HG03460 (cell line): ENCODE results near the gene CYP27A1.
"Not testable (repeated sequence)": the region's sequence is repeated elsewhere in the genome, so short reads cannot be mapped to it uniquely, and the experiment has no call there.

ENCODE experiments used
- ATAC-seq: cut with Tn5 transposase; IDR thresholded peaks from one replicate; pipeline ENCODE4 v1.9.1; 2021; ENCODE audit not compliant: unreplicated experiment

Gene CYP27A1

GRCh38 chr2:218772759-218773158 is 9.2 kb upstream of the CYP27A1 start:
- ATAC-seq = not testable (repeated sequence)

- ATAC-seq = no peak
Measured at GRCh38 chr2:218773881-218774280, 8.1 kb upstream of the CYP27A1 start.

- no peak for ATAC-seq
Measured at GRCh38 chr2:218776488-218776887, 5.5 kb upstream of the CYP27A1 start.

- ATAC-seq = no peak
Measured at GRCh38 chr2:218777276-218777990, 4.5 kb upstream of the CYP27A1 start.

DNA sequence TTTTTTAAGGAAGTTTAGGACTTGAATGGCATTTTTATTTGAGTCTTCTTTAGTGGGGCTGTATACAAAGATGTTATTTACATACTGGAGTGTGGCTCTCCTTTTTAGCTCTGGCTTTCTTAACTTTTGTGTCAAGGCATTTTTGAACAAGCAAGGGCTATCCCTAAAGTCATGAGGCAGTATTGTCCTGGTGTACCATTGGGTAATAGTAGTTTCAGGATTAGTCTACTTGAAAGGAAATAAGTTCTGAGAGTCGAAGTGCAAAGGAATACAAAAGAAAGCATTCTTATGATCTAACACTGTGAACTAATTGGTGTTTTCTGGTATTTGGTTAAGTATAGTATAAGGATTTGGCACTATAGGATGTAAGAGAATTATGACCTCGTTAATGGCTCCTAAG is 1.9 kb upstream of the CYP27A1 start:
- no peak for ATAC-seq

DNA sequence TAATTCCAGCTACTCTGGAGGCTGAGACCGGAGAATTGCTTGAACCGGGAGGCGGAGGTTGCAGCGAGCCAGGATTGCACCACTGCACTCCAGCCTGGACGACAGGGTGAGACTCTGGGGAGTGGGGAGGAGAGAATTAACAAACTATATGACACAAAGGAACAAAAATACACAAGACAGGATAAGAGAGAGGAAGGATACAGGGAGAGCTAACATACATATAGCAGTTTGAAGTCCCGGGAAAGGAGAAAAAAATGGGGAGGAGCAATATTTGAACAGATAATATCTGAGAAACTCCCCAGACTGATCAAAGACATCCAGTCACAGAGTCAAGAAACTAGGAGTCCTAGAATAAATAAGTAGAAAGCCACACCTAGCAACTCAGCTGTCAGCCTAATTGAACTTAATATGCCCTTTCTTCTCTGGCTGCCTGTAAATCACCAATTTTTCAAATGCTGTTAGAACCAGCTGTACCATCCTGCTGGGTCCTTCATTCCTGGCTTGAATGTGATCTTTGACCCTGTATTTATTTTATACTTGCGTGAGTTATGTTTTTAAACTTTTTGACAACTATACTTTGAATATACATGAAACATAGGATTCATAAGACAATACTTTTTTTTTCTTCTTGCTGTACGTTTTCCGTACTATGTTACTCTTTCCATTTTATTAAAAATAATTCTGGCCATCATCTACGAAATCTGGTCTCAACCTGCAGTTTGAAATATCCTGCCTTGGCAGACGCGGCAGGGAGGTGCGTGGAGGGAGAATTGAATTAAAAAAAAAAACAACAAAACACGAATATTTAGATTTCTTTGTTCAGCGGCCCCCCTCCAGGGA is 876 bp upstream of the CYP27A1 start:
- ATAC-seq = no peak

- ATAC-seq = no peak
Measured at GRCh38 chr2:218782528-218782844, 539 bp downstream of the CYP27A1 start.

- ATAC-seq = no peak
Measured at GRCh38 chr2:218783688-218784087, 1.7 kb downstream of the CYP27A1 start.

DNA sequence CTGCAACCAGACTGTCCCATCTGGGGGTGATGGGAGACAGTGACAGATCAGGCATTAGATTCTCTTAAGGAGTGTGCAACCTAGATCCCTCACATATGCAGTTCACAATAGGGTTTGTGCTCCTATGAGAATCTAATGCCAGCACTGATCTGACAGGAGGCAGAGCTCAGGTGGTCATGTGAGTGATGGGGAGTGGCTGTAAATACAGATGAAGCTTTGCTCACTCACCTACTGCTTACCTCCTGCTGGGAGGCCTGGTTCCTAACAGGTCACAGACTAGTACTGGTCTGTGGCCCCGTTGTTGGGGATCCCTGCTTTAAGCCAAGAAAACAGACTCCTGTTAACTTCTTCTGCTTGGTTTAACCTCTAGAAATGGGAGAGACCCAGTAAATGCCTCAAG is 3.2 kb downstream of the CYP27A1 start:
- ATAC-seq = no peak

- no peak for ATAC-seq
Measured at GRCh38 chr2:218786133-218786532, 4.2 kb downstream of the CYP27A1 start.

- no peak for ATAC-seq
Measured at GRCh38 chr2:218788529-218789255, 6.7 kb downstream of the CYP27A1 start.

GRCh38 chr2:218792433-218792832 is 10.5 kb downstream of the CYP27A1 start:
- ATAC-seq = no peak

- ATAC-seq = no peak
Measured at GRCh38 chr2:218796691-218797090, 14.7 kb downstream of the CYP27A1 start.

DNA sequence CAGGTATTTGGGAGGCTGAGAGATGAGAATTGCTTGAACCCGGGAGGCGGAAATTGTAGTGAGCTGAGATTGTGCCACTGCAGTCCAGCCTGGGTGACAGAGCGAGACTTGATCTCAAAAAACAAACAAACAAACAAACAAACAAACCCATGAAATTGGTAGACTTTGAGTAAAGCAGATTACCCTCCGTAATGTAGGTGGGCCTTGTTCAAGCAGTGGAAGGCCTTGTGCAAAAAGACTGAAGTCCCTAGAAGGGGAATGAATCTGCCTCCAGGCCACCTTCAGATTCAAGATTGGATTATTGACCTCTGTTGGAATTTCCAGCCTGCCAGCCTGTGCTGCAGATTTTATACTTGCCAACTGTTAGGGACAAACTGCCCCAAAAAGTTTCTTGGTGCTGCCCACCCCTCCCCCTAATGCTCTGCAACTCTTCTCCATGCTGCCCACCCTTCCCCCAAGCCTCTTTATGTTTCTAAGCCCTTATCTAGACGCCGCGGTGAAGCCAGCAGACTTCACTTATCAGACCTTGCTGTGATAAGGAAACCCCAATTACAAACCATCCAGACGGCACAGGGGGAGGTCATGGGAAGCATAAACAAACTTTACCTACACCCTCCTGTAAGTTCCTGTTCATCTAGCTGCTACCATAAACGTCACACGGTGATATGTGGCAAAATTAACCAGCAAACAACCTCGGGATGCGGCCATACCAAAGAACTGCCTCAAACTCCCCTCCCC is 17.0 kb downstream of the CYP27A1 start:
- ATAC-seq = no peak

GRCh38 chr2:218799990-218800389 is 18.0 kb downstream of the CYP27A1 start:
- no peak for ATAC-seq

DNA sequence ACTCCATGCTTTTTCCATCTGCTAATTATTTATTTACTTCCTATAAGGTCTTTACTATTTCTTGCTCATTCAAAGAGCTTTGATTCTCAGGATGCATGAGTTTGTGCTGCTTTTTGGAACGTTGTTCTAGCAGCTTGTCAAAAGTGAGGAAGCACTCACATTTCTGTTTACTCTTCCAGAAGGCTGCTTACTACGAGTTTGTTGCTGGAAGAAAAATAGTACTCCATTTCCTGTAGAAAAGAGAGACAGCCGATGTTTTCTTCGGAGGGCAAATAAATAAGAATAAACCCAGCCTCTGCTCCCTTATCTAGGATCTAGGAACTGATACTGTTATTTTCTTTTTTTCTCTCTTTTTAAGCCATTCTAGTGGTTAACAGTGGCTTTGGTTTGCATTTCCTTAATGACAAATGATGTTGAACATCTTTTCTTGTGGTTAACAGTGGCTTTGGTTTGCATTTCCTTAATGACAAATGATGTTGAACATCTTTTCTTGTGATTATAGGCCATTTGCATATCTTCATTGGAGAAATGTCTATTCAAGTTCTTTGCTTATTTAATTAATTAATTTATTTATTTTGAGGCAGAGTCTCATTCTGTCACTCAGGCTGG is 20.5 kb downstream of the CYP27A1 start:
- no peak for ATAC-seq

DNA sequence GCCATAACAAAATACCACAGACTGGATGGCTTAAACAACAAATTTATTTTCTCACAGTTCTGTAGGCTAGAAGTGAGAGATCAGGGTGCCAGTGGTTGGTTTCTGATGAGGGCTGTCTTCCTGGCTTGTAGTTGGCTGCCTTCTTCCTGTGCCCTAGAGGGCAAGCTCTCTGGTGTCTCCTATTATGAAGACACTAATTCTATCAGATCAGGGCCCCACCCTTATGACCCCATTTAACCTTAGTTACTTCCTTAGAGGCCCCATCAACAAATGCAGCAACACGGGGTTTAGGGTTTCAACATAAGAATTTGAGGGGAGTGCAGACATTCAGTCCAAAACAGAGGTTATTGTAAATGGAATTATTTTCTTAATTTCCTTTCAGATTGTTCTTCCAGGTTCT is 22.9 kb downstream of the CYP27A1 start:
- no peak for ATAC-seq

DNA sequence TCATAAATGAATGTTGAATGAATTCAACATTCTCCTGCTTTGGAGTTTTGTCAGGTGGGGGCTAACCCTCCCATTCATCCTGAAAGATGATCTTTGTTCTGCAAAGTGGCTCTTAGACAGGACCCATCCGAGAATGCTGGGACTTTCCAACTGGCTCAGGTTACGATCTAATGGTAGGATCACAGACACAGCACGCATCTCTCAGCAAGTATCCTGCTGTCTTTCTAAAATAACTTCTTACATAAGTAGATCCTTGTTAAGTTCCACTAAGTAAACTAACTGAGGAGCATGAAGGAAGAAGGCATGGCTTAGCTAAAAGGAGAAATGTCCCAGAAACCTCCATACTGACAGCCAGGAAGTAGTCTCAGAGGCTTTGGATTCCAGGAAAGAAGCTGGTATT is 23.7 kb downstream of the CYP27A1 start:
- no peak for ATAC-seq

GRCh38 chr2:218806346-218806978 is 24.5 kb downstream of the CYP27A1 start:
- no peak for ATAC-seq

GRCh38 chr2:218807626-218808025 is 25.7 kb downstream of the CYP27A1 start:
- ATAC-seq = no peak
